K562 (cell line): ENCODE measurements around the gene GALNT5. TPM values are rescaled to one million over a fixed set of nuclear protein-coding genes. Genes with fewer than 3 reads are reported as not detected.

Experiments used
- ARID1B ChIP-seq: fragments of 450-650 bp; IDR thresholded peaks from 2 replicates; pipeline ENCODE4 v1.6.1; 2016; ENCODE audit warnings: antibody characterized with exemption, mild to moderate bottlenecking, inconsistent platforms
- CBX1 ChIP-seq: sonication (generic); IDR thresholded peaks from 2 replicates; pipeline ENCODE4 v1.6.1; 2016; ENCODE audit warnings: antibody characterized with exemption, low read depth, mild to moderate bottlenecking
- CC2D1A ChIP-seq: fragments of 450-650 bp; IDR thresholded peaks from 2 replicates; pipeline ENCODE4 v1.6.1; 2017; ENCODE audit warnings: mild to moderate bottlenecking
- CHCHD3 ChIP-seq: fragments of 250-450 bp; sonication (Bioruptor Pico); IDR thresholded peaks from 2 replicates; pipeline ENCODE4 v2.1.2; 2022; ENCODE audit warnings: mild to moderate bottlenecking
- E2F6 ChIP-seq, 2 experiments: IDR thresholded peaks; 2 replicates each; pipeline ENCODE4 v1.6.1; 2011; ENCODE audit warnings: borderline replicate concordance in 1 of 2, control low read depth in 1 of 2, low read depth in 1 of 2, low read length in 1 of 2, mild to moderate bottlenecking in 1 of 2, mixed read lengths in 1 of 2, moderate library complexity in 1 of 2; ENCODE audit not compliant: insufficient read depth in 1 of 2, insufficient read length in 1 of 2, poor library complexity in 1 of 2, severe bottlenecking in 1 of 2; ENCODE audit errors: extremely low read depth in 1 of 2
- HES1 ChIP-seq: fragments of 450-650 bp; IDR thresholded peaks from 2 replicates; pipeline ENCODE4 v1.6.1; 2016; ENCODE audit warnings: low read depth, mild to moderate bottlenecking, moderate library complexity
- HOXB6 ChIP-seq: fragments of 250-450 bp; sonication (Bioruptor Pico); IDR thresholded peaks from 2 replicates; pipeline ENCODE4 v1.5.1; 2022; ENCODE audit warnings: mild to moderate bottlenecking, borderline replicate concordance
- MTA3 ChIP-seq: fragments of 450-650 bp; formaldehyde crosslinking; IDR thresholded peaks from 2 replicates; pipeline ENCODE4 v1.6.1; 2017; ENCODE audit warnings: mild to moderate bottlenecking, borderline replicate concordance
- NFRKB ChIP-seq: fragments of 450-650 bp; IDR thresholded peaks from 2 replicates; pipeline ENCODE4 v1.6.1; 2016; ENCODE audit warnings: low read depth
- PCBP1 ChIP-seq: fragments of 200-400 bp; formaldehyde crosslinking; IDR thresholded peaks from 2 replicates; pipeline ENCODE4 v1.6.1; 2018; ENCODE audit warnings: mild to moderate bottlenecking, low read depth, low read length; ENCODE audit not compliant: poor library complexity, severe bottlenecking
- POLR2G ChIP-seq: fragments of 200-400 bp; formaldehyde crosslinking; IDR thresholded peaks from 2 replicates; pipeline ENCODE4 v1.6.1; 2017; ENCODE audit warnings: low read depth, mild to moderate bottlenecking, antibody characterized with exemption, low read length, moderate library complexity
- PYGO2 ChIP-seq: fragments of 450-650 bp; IDR thresholded peaks from 2 replicates; pipeline ENCODE4 v1.6.1; 2016; ENCODE audit warnings: mild to moderate bottlenecking, missing genetic modification characterization, moderate library complexity, missing compliant biosample characterization
- RCOR1 ChIP-seq, 2 experiments: IDR thresholded peaks; 2 replicates each; pipeline ENCODE4 v1.6.1; 2012; ENCODE audit warnings: low read depth in 2 of 2, low read length in 2 of 2, borderline replicate concordance in 1 of 2, improper control_type of control experiment in 1 of 2
- SMARCC2 ChIP-seq: fragments of 450-650 bp; IDR thresholded peaks from 2 replicates; pipeline ENCODE4 v1.6.1; 2017; ENCODE audit warnings: antibody characterized with exemption, moderate library complexity, mild to moderate bottlenecking, low read depth
- SREBF1 ChIP-seq: fragments of 150-350 bp; IDR thresholded peaks from 2 replicates; pipeline ENCODE4 v1.6.1; 2014; ENCODE audit warnings: antibody characterized with exemption, low read depth, low read length, borderline replicate concordance
- TCF7 ChIP-seq: sonication (generic); IDR thresholded peaks from 2 replicates; pipeline ENCODE4 v1.6.1; 2016; ENCODE audit warnings: antibody characterized with exemption, borderline replicate concordance
- TRIM28 ChIP-seq: fragments of 450-650 bp; IDR thresholded peaks from 2 replicates; pipeline ENCODE4 v1.6.1; 2017
- ZFPM2 ChIP-seq: fragments of 250-450 bp; sonication (Bioruptor Pico); IDR thresholded peaks from 2 replicates; pipeline ENCODE4 v1.5.1; 2022; ENCODE audit warnings: mild to moderate bottlenecking
- ZNF253 ChIP-seq: fragments of 250-450 bp; sonication (Bioruptor Pico); conservative IDR thresholded peaks from 2 replicates; pipeline ENCODE4 v1.6.1; 2021; ENCODE audit warnings: mild to moderate bottlenecking
- ZNF444 ChIP-seq: fragments of 250-450 bp; sonication (Bioruptor Pico); IDR thresholded peaks from 2 replicates; pipeline ENCODE4 v1.4.0; 2020; ENCODE audit warnings: mild to moderate bottlenecking, moderate library complexity
- ZNF75A ChIP-seq: fragments of 450-650 bp; formaldehyde crosslinking; IDR thresholded peaks from 2 replicates; pipeline ENCODE4 v1.4.0; 2020; ENCODE audit warnings: mild to moderate bottlenecking
- polyA plus RNA-seq, 8 experiments: library from polyadenylated mRNA; depleted of rRNA in 4 of 8; stranded (reverse) in 5 of 8; unstranded in 3 of 8; fragments of >200 nt; fragmentation: Nextera tagmentation in 2 of 8; fragmentation: Illumina TruSeq in 1 of 8; extraction: Ambion mirVana in 2 of 8; extraction: Trizol in 1 of 8; gene quantifications; 2 replicates each; pipeline versions ENCODE4 v1.2.1 to v1.2.3, GENCODE V29; 2011 to 2014; ENCODE audit warnings: inconsistent platforms in 1 of 8, missing spikeins in 1 of 8
- total RNA-seq, 7 experiments: library from RNA; depleted of rRNA in 6 of 7; stranded (reverse); fragments of >200 nt in 6 of 7; fragmentation: Illumina TruSeq in 2 of 7; extraction: Trizol in 2 of 7; gene quantifications; 2 replicates each; pipeline versions ENCODE4 v1.2.1 to v1.2.3, GENCODE V29; 2011 to 2021; ENCODE audit warnings: low replicate concordance in 1 of 7
- TF ChIP-seq, protein P1 (sequence below): fragments of 450-650 bp; IDR thresholded peaks from 2 replicates; pipeline ENCODE4 v1.7.1; 2018; ENCODE audit warnings: mild to moderate bottlenecking, low read depth; ENCODE audit not compliant: partially characterized antibody
- TF ChIP-seq, protein P2 (sequence below): fragments of 250-450 bp; sonication (Bioruptor Pico); IDR thresholded peaks from 2 replicates; pipeline ENCODE4 v1.5.1; 2021; ENCODE audit warnings: mild to moderate bottlenecking

Gene GALNT5
- total and polyA plus RNA-seq, 9 of the 15 experiments (the other 6 are each of a cell fraction or from before 2014, with no cell fraction given) = 21.6 to 73.0 (median 54.7) TPM

DNA sequence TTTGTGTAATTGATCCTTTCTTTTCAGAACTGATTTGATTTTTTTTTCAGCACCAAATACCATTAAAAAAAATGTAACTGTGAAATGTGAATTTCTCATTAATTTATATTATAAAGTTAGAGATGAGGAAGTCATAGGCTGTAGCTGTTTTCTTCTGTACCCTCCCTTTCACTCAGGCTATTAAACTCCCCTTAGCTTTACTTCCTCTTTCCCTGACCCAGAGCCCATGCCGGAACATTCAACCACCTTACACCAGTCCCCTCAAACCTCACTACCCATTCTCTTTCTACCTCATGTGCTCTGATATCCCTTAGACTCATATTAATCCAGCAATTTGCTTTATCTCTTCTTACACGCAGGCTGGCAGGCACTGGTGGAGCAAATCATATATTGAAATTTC, 12.4 kb downstream of the GALNT5 start (continued):
- no peak for TF ChIP-seq PYGO2
- no peak for TF ChIP-seq NFRKB
- no peak for TF ChIP-seq ZNF75A
- TF ChIP-seq E2F6 (IDR thresholded peaks at IDR 0.05; ENCODE audit: borderline replicate concordance in 1 of 2, extremely low read depth in 1 of 2, insufficient read depth in 1 of 2, insufficient read length in 1 of 2, low read depth in 1 of 2, low read length in 1 of 2, poor library complexity in 1 of 2, severe bottlenecking in 1 of 2) = no peak
- no peak for TF ChIP-seq CC2D1A
- TF ChIP-seq PCBP1 = no peak
- TF ChIP-seq HES1 = no peak
- no peak for TF ChIP-seq ZFPM2 (CRISPR knock-in tag)
- no peak for TF ChIP-seq SMARCC2
- TF ChIP-seq ZNF253 = no peak
- TF ChIP-seq HOXB6 (CRISPR knock-in tag) = no peak
- TF ChIP-seq, protein P1, sequence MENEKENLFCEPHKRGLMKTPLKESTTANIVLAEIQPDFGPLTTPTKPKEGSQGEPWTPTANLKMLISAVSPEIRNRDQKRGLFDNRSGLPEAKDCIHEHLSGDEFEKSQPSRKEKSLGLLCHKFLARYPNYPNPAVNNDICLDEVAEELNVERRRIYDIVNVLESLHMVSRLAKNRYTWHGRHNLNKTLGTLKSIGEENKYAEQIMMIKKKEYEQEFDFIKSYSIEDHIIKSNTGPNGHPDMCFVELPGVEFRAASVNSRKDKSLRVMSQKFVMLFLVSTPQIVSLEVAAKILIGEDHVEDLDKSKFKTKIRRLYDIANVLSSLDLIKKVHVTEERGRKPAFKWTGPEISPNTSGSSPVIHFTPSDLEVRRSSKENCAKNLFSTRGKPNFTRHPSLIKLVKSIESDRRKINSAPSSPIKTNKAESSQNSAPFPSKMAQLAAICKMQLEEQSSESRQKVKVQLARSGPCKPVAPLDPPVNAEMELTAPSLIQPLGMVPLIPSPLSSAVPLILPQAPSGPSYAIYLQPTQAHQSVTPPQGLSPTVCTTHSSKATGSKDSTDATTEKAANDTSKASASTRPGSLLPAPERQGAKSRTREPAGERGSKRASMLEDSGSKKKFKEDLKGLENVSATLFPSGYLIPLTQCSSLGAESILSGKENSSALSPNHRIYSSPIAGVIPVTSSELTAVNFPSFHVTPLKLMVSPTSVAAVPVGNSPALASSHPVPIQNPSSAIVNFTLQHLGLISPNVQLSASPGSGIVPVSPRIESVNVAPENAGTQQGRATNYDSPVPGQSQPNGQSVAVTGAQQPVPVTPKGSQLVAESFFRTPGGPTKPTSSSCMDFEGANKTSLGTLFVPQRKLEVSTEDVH = peak; percentile 19
- TF ChIP-seq ARID1B = 0 out of 2 replicates have a peak, but pooled peaks have one; percentile 16
- TF ChIP-seq CBX1 = no peak
- TF ChIP-seq CHCHD3 (CRISPR knock-in tag) = no peak
- no peak for TF ChIP-seq ZNF444 (CRISPR knock-in tag)
- TF ChIP-seq, protein P2, sequence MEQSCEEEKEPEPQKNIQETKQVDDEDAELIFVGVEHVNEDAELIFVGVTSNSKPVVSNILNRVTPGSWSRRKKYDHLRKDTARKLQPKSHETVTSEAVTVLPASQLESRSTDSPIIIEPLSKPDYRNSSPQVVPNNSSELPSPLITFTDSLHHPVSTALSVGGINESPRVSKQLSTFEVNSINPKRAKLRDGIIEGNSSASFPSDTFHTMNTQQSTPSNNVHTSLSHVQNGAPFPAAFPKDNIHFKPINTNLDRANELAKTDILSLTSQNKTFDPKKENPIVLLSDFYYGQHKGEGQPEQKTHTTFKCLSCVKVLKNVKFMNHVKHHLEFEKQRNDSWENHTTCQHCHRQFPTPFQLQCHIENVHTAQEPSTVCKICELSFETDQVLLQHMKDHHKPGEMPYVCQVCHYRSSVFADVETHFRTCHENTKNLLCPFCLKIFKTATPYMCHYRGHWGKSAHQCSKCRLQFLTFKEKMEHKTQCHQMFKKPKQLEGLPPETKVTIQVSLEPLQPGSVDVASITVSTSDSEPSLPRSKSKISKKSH (CRISPR knock-in tag) = no peak
- no peak for TF ChIP-seq RCOR1 (IDR thresholded peaks at IDR 0.05; ENCODE audit: borderline replicate concordance in 1 of 2, low read depth in 2 of 2, low read length in 2 of 2)
- no peak for TF ChIP-seq SREBF1
- TF ChIP-seq TRIM28 = no peak
- no peak for TF ChIP-seq POLR2G
- TF ChIP-seq MTA3 = no peak
- TF ChIP-seq TCF7 = no peak
